GM12892 (cell line): Measurements from ENCODE around the gene TES.

Source experiments
- POLR2A ChIP-seq: IDR thresholded peaks from 2 replicates; pipeline ENCODE4 v1.6.1; 2011; ENCODE audit warnings: low read depth, low read length, control low read depth
- POLR2AphosphoS5 ChIP-seq: IDR thresholded peaks from 2 replicates; pipeline ENCODE4 v1.6.1; 2011; ENCODE audit warnings: low read depth, low read length, control low read depth

DNA sequence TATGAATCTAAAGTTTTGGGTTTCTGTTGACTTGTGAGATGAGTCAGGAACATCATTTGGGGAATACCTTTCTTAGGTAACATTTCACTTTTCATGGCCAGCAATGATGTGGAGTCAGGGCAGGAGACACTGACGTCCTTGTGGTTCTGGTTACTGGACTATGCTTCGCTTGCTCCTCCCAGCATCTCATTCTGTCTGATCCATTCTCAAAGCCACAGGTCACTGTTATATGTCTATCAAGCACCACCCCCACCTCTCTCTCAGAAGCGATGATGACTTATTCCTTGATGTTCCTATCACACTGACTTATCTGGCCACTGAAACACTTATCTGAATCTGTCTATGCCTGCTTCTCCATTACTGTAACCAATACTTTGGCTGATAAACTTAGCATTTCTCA is 51.6 kb downstream of the TES start:
- TF ChIP-seq POLR2A, result no peak
- no peak for TF ChIP-seq POLR2AphosphoS5
